ENCODE measurements around the gene AGBL4. TPM values are rescaled to one million over a fixed set of nuclear protein-coding genes. Genes with fewer than 3 reads are reported as not detected.

The AGBL4 gene
- total and polyA plus RNA-seq, 2 of the 13 experiments (the other 11 are each of a cell fraction or from before 2014, with no cell fraction given) = not detected

DNA sequence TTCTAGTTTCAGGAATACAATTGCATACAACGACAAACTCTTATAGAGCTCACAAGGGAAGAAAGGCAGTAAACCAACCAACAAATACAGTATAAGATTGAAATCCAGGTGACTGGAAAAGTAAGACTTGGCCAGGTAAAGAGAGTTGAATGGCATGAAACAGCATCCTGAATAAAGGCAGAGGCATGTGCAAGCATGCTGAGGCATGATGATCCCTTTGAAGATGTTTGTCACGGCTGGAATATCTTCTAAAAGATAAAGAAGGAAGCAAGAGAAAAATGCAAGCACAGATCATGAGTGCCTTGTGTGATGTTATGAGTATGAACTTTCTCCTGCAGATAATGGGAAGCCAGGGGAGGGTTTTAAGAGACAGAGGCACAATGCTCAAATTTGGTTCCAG is 1468.5 kb downstream of the AGBL4 start:
- H3K4me2 ChIP-seq (ENCODE audit: low read depth, low read length) = no peak overlapping the region
- in situ Hi-C loops (cut with HindIII; ENCODE audit: extremely low pct_ligation_motif_present, low pct_unique_long_range_greater_than_20kb) = loop anchor here (10.0 to 25.0 kb wide), 2 partner anchors 260 to 1782 kb away; no protein-coding TSS in a partner anchor
- H3K4me1 ChIP-seq (ENCODE audit: insufficient read depth, low read length) = no peaks in the 10 kb centered on the region
- H3K27ac ChIP-seq (ENCODE audit: extremely low read length, insufficient read depth, low read length) = no peak overlapping the region
- 0% methylated on average over 2 of the region's 2 CpGs for WGBS (ENCODE audit: low lambda C conversion rate)
- FAIRE-seq (no peak), DNase-seq (ENCODE audit: low spot score) (no peak), ATAC-seq (no peak)
- H3K4me3 ChIP-seq (replicated peaks in 1 of 3; ENCODE audit: insufficient read depth in 1 of 3, low read depth in 2 of 3, low read length in 3 of 3) = no peak overlapping the region
- no peak overlapping the region for H2AFZ ChIP-seq (ENCODE audit: low read length)
- H4K20me1 ChIP-seq (ENCODE audit: insufficient read depth, low read length) = no peaks in the 10 kb centered on the region
- H3K9ac ChIP-seq (ENCODE audit: insufficient read depth, low read depth, low read length) = no peak overlapping the region
- no peaks in the 10 kb centered on the region for H3K36me3 ChIP-seq (replicated peaks in 1 of 2; ENCODE audit: control insufficient read depth in 1 of 2, insufficient read depth in 2 of 2, low read length in 2 of 2)
- no peaks in the 10 kb centered on the region for H3K9me3 ChIP-seq (ENCODE audit: low read length)
- no TSS peak for BruUV-seq (replicated peaks)
- intact Hi-C loops (cut with micrococcal nuclease; ENCODE audit: unreplicated experiment) = no loop called here
- H3K79me2 ChIP-seq (ENCODE audit: insufficient read depth, low read length) = no peaks in the 10 kb centered on the region
- TF ChIP-seq, protein P1, sequence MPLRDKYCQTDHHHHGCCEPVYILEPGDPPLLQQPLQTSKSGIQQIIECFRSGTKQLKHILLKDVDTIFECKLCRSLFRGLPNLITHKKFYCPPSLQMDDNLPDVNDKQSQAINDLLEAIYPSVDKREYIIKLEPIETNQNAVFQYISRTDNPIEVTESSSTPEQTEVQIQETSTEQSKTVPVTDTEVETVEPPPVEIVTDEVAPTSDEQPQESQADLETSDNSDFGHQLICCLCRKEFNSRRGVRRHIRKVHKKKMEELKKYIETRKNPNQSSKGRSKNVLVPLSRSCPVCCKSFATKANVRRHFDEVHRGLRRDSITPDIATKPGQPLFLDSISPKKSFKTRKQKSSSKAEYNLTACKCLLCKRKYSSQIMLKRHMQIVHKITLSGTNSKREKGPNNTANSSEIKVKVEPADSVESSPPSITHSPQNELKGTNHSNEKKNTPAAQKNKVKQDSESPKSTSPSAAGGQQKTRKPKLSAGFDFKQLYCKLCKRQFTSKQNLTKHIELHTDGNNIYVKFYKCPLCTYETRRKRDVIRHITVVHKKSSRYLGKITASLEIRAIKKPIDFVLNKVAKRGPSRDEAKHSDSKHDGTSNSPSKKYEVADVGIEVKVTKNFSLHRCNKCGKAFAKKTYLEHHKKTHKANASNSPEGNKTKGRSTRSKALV (CRISPR knock-in tag; IDR thresholded peaks at IDR 0.05) = no peak
- TF ChIP-seq ISL2 (CRISPR knock-in tag; IDR thresholded peaks at IDR 0.05) (no peak), SALL1 (CRISPR knock-in tag; IDR thresholded peaks at IDR 0.05) (no peak), SMARCC2 (IDR thresholded peaks at IDR 0.05) (no peak), GFI1 (CRISPR knock-in tag; IDR thresholded peaks at IDR 0.05; ENCODE audit: borderline replicate concordance) (no peak), ZFP41 (CRISPR knock-in tag; IDR thresholded peaks at IDR 0.05; ENCODE audit: borderline replicate concordance) (no peak), YY1 (IDR thresholded peaks at IDR 0.05; ENCODE audit: insufficient read depth, insufficient replicate concordance, low read depth, low read length) (no peak), ZNF292 (CRISPR knock-in tag; IDR thresholded peaks at IDR 0.05; ENCODE audit: borderline replicate concordance, low read depth) (no peak), KLF15 (CRISPR knock-in tag; IDR thresholded peaks at IDR 0.05; ENCODE audit: borderline replicate concordance) (no peak), SRF (IDR thresholded peaks at IDR 0.05; ENCODE audit: low read depth, low read length) (no peak), SP5 (CRISPR knock-in tag; IDR thresholded peaks at IDR 0.05; ENCODE audit: borderline replicate concordance, low read depth) (no peak)
- H3K27me3 ChIP-seq (ENCODE audit: control insufficient read depth in 1 of 2, insufficient read depth in 2 of 2, low read length in 2 of 2) = no peaks in the 10 kb centered on the region
- ChIA-PET POLR2A (no interaction called here), CTCF (ENCODE audit: low intra/inter-chr PET ratio, low total read pairs) (no interaction called here)
